ENCODE results near the gene EBP.

DNA sequence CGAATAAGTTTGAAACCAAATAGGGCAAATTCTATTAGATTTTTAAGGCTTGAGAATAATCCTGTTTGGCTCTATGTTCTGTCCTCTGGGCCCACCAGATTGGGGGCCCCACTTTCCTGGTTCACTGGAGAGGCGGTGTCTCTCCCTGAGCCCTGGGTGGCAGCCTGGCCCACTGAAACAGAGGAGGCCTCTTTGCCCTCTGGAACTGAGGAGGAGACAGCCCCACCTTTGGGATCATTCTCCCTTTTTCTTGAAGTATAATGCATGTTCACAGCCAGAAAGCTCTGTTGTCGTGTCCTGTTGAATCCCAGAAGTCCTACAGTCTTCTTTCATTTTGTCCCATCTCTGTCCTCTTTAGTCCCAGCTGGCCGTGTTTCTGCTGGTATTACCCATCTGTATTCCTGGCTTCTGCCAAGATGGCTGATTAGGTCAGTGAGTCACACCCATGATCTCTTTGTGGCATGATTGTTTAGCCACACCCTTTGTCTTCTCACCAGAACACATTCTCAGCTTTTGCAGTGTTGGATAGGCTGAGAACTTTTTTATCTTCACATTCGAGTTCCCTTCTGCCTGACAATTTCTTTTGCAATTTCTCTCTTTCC, 9.9 kb downstream of the EBP start:
- TF ChIP-seq ZNF274 (IDR thresholded peaks at IDR 0.05; ENCODE audit: low read depth, low read length), result no peak
- TF ChIP-seq SUZ12 (IDR thresholded peaks at IDR 0.05; ENCODE audit: extremely low read depth, insufficient read depth, insufficient read length), result no peak
- TF ChIP-seq YY1 (IDR thresholded peaks at IDR 0.05; ENCODE audit: insufficient read depth, insufficient read length), result no peak

Data from NT2/D1 (cell line).